HEK293 (cell line): Measurements from ENCODE around the gene STRN3.

Experiments used
- CTCF ChIA-PET: fragments of 350-600 bp; formaldehyde crosslinking; extraction: SDS; loops from one replicate; lab custom pipeline; 2021; ENCODE audit warnings: antibody characterized with exemption; lab: Yijun Ruan, JAX
- POLR2A ChIA-PET: fragments of 300-600 bp; formaldehyde crosslinking; extraction: SDS; loops from one replicate; lab custom pipeline; 2020; ENCODE audit warnings: antibody characterized with exemption, inconsistent platforms; lab: Yijun Ruan, JAX
- H3K27ac ChIP-seq: fragments of 200-500 bp; sonication (Bioruptor generic); 2 replicates; pipeline ENCODE4 v1.5.1; 2014; ENCODE audit warnings: low read depth, low read length, control low read depth, inconsistent platforms; ENCODE audit errors: extremely low read depth
- H3K36me3 ChIP-seq, 2 experiments: fragments of 200-500 bp in 1 of 2; sonication (Bioruptor generic) in 1 of 2; 1 replicate in 1 of 2; 2 replicates in 1 of 2; pipeline ENCODE4 v1.5.1; 2014 to 2017; ENCODE audit warnings: inconsistent platforms in 2 of 2, low read length in 2 of 2; ENCODE audit not compliant: control insufficient read depth in 2 of 2, insufficient read depth in 1 of 2
- H3K4me1 ChIP-seq: fragments of 200-500 bp; sonication (Bioruptor generic); 2 replicates; pipeline ENCODE4 v1.5.1; 2014; ENCODE audit warnings: mild to moderate bottlenecking, low read length, inconsistent platforms; ENCODE audit not compliant: control insufficient read depth, insufficient read depth
- H3K4me3 ChIP-seq: 2 replicates; pipeline ENCODE4 v1.5.1; 2011; ENCODE audit warnings: low read depth, mild to moderate bottlenecking, control low read depth, low read length, moderate library complexity
- H3K9me3 ChIP-seq: fragments of 200-500 bp; sonication (Bioruptor generic); 2 replicates; pipeline ENCODE4 v1.5.1; 2014; ENCODE audit warnings: low read depth, low read length, inconsistent platforms; ENCODE audit not compliant: control insufficient read depth, insufficient read depth
- ELK4 ChIP-seq: IDR thresholded peaks from 2 replicates; pipeline ENCODE4 v1.6.1; 2011; ENCODE audit warnings: mild to moderate bottlenecking, low read depth, low read length, borderline replicate concordance
- HIC1 ChIP-seq: fragments of 450-650 bp; formaldehyde crosslinking; IDR thresholded peaks from 2 replicates; pipeline ENCODE4 v1.5.1; 2016; ENCODE audit warnings: missing biosample characterization, missing genetic modification characterization
- HOXD13 ChIP-seq: sonication (generic); formaldehyde crosslinking; IDR thresholded peaks from 2 replicates; pipeline ENCODE4 v1.8.0; 2022; ENCODE audit warnings: missing genetic modification reagents, borderline replicate concordance
- KLF1 ChIP-seq: fragments of 450-650 bp; formaldehyde crosslinking; IDR thresholded peaks from 2 replicates; pipeline ENCODE4 v1.5.1; 2016; ENCODE audit warnings: missing biosample characterization, missing genetic modification characterization
- MZF1 ChIP-seq: fragments of 450-650 bp; formaldehyde crosslinking; IDR thresholded peaks from 2 replicates; pipeline ENCODE4 v1.5.1; 2017; ENCODE audit warnings: missing biosample characterization, missing genetic modification characterization, borderline replicate concordance
- SP2 ChIP-seq: fragments of 450-650 bp; formaldehyde crosslinking; IDR thresholded peaks from 2 replicates; pipeline ENCODE4 v1.5.1; 2016; ENCODE audit warnings: missing biosample characterization, missing genetic modification characterization
- ZBTB8A ChIP-seq: fragments of 450-650 bp; formaldehyde crosslinking; IDR thresholded peaks from 2 replicates; pipeline ENCODE4 v1.5.1; 2016; ENCODE audit warnings: missing biosample characterization, missing genetic modification characterization
- ZNF121 ChIP-seq: fragments of 450-650 bp; formaldehyde crosslinking; IDR thresholded peaks from 2 replicates; pipeline ENCODE4 v1.5.1; 2016; ENCODE audit warnings: missing biosample characterization, missing genetic modification characterization
- ZNF157 ChIP-seq: fragments of 450-650 bp; formaldehyde crosslinking; IDR thresholded peaks from 2 replicates; pipeline ENCODE4 v1.5.1; 2016; ENCODE audit warnings: missing biosample characterization, missing genetic modification characterization
- ZNF174 ChIP-seq: fragments of 450-650 bp; formaldehyde crosslinking; IDR thresholded peaks from 2 replicates; pipeline ENCODE4 v1.5.0; 2017; ENCODE audit warnings: missing biosample characterization, mild to moderate bottlenecking, missing genetic modification characterization
- ZNF18 ChIP-seq: fragments of 450-650 bp; formaldehyde crosslinking; IDR thresholded peaks from 2 replicates; pipeline ENCODE4 v1.5.1; 2016; ENCODE audit warnings: missing biosample characterization, missing genetic modification characterization
- ZNF214 ChIP-seq: fragments of 450-650 bp; formaldehyde crosslinking; IDR thresholded peaks from 2 replicates; pipeline ENCODE4 v1.5.1; 2017; ENCODE audit warnings: missing biosample characterization, mild to moderate bottlenecking, missing genetic modification characterization, borderline replicate concordance
- ZNF354C ChIP-seq: fragments of 450-650 bp; formaldehyde crosslinking; IDR thresholded peaks from 2 replicates; pipeline ENCODE4 v1.5.1; 2016; ENCODE audit warnings: missing biosample characterization, missing genetic modification characterization, low read depth, borderline replicate concordance
- ZNF426 ChIP-seq: fragments of 450-650 bp; formaldehyde crosslinking; IDR thresholded peaks from 2 replicates; pipeline ENCODE4 v1.5.1; 2017; ENCODE audit warnings: missing biosample characterization, missing genetic modification characterization, mild to moderate bottlenecking, inconsistent platforms, moderate library complexity
- ZNF514 ChIP-seq: fragments of 450-650 bp; formaldehyde crosslinking; IDR thresholded peaks from 2 replicates; pipeline ENCODE4 v1.5.1; 2016; ENCODE audit warnings: missing biosample characterization, missing genetic modification characterization
- ZNF529 ChIP-seq: fragments of 450-650 bp; formaldehyde crosslinking; IDR thresholded peaks from 2 replicates; pipeline ENCODE4 v1.5.1; 2017; ENCODE audit warnings: missing genetic modification characterization, missing biosample characterization; ENCODE audit not compliant: insufficient replicate concordance
- ZNF585B ChIP-seq: fragments of 450-650 bp; formaldehyde crosslinking; IDR thresholded peaks from 2 replicates; pipeline ENCODE4 v1.5.1; 2016; ENCODE audit warnings: missing biosample characterization, missing genetic modification characterization
- ZNF629 ChIP-seq: fragments of 450-650 bp; formaldehyde crosslinking; IDR thresholded peaks from 2 replicates; pipeline ENCODE4 v1.5.1; 2017; ENCODE audit warnings: missing biosample characterization, missing genetic modification characterization
- ZNF660 ChIP-seq: fragments of 450-650 bp; IDR thresholded peaks from 2 replicates; pipeline ENCODE4 v1.5.1; 2018; ENCODE audit warnings: missing biosample characterization, mild to moderate bottlenecking, missing genetic modification characterization
- ZNF747 ChIP-seq: fragments of 450-650 bp; formaldehyde crosslinking; IDR thresholded peaks from 2 replicates; pipeline ENCODE4 v1.5.1; 2016; ENCODE audit warnings: missing biosample characterization, missing genetic modification characterization
- ZNF785 ChIP-seq: fragments of 450-650 bp; formaldehyde crosslinking; IDR thresholded peaks from 2 replicates; pipeline ENCODE4 v1.5.1; 2016; ENCODE audit warnings: missing biosample characterization, missing genetic modification characterization
- ZNF791 ChIP-seq: fragments of 450-650 bp; formaldehyde crosslinking; IDR thresholded peaks from 2 replicates; pipeline ENCODE4 v1.5.1; 2016; ENCODE audit warnings: missing biosample characterization, missing genetic modification characterization
- ZNF843 ChIP-seq: fragments of 450-650 bp; formaldehyde crosslinking; IDR thresholded peaks from 2 replicates; pipeline ENCODE4 v1.5.1; 2016; ENCODE audit warnings: missing biosample characterization, missing genetic modification characterization
- TF ChIP-seq, protein P1 (sequence below): fragments of 450-650 bp; formaldehyde crosslinking; IDR thresholded peaks from 2 replicates; pipeline ENCODE4 v1.5.1; 2016; ENCODE audit warnings: missing biosample characterization, missing genetic modification characterization, low read depth
- TF ChIP-seq, protein P2 (sequence below): fragments of 450-650 bp; formaldehyde crosslinking; IDR thresholded peaks from 2 replicates; pipeline ENCODE4 v1.5.1; 2016; ENCODE audit warnings: missing biosample characterization, missing genetic modification characterization

The STRN3 gene

DNA sequence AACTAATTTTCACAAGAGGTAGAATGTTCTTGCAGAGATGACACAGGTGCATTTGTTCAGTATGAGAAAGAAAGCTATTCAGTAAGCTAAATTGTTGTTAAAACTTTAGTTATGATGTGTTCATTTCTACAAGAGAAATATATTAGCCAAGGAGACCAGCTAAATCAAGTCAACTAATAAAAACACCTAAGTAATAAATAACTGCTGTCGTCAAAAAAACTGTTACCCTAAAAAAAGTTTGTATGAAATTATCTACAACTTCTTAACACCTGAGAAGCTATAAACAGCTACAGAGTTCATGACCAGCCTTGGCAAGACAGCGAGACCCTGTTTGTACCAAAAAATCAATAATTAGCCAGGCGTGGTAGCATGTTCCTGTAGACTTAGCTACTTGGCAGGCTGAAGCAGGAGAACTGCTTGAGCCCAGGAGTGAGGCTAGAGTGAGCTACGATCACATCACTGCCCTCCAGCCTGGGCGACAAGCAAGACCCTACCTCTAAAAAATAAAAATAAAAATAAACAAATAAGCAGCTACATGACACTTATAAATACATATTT is 68.3 kb downstream of the STRN3 start:
- no peak overlapping the region for H3K4me3 ChIP-seq
- no peaks in the 10 kb centered on the region for H3K9me3 ChIP-seq
- POLR2A ChIA-PET, result interaction anchor here (1.0 kb wide), 1 partner anchor 68 kb away, joined by 3 read pairs; the partner anchor contains the start of gene STRN3
- CTCF ChIA-PET, result interaction anchor here (0.5 kb wide), 1 partner anchor 29 kb away, joined by 4 read pairs; no protein-coding TSS in a partner anchor
- no peak for TF ChIP-seq ZNF843
- TF ChIP-seq ZNF629 (tag by site-specific recombination), result no peak
- TF ChIP-seq ZNF354C (tag by site-specific recombination), result no peak
- TF ChIP-seq KLF1, result no peak
- TF ChIP-seq ZNF747 (tag by site-specific recombination), result no peak
- no peak for TF ChIP-seq HIC1 (tag by site-specific recombination)
- TF ChIP-seq HOXD13 (CRISPR knock-in tag), result no peak
- no peak for TF ChIP-seq ZNF529 (tag by site-specific recombination)
- TF ChIP-seq ZNF157 (tag by site-specific recombination), result no peak
- TF ChIP-seq ZNF514 (tag by site-specific recombination), result no peak
- TF ChIP-seq ZBTB8A (tag by site-specific recombination), result no peak
- TF ChIP-seq ZNF174, result no peak
- no peak for TF ChIP-seq ZNF785
- TF ChIP-seq, protein P1, sequence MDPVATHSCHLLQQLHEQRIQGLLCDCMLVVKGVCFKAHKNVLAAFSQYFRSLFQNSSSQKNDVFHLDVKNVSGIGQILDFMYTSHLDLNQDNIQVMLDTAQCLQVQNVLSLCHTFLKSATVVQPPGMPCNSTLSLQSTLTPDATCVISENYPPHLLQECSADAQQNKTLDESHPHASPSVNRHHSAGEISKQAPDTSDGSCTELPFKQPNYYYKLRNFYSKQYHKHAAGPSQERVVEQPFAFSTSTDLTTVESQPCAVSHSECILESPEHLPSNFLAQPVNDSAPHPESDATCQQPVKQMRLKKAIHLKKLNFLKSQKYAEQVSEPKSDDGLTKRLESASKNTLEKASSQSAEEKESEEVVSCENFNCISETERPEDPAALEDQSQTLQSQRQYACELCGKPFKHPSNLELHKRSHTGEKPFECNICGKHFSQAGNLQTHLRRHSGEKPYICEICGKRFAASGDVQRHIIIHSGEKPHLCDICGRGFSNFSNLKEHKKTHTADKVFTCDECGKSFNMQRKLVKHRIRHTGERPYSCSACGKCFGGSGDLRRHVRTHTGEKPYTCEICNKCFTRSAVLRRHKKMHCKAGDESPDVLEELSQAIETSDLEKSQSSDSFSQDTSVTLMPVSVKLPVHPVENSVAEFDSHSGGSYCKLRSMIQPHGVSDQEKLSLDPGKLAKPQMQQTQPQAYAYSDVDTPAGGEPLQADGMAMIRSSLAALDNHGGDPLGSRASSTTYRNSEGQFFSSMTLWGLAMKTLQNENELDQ (tag by site-specific recombination), result no peak
- no peak for TF ChIP-seq ZNF121
- no peak for TF ChIP-seq ZNF660 (tag by site-specific recombination)
- peaks cover 10% of the 10 kb centered on the region; the same call in 1 of the 2 replicates for H3K4me1 ChIP-seq
- H3K27ac ChIP-seq, result no peak overlapping the region
- peaks cover 21 to 22% of the 10 kb centered on the region in 2 experiments for H3K36me3 ChIP-seq

GRCh38 chr14:30949651-30950050 is 76.5 kb downstream of the STRN3 start:
- Histone ChIP-seq H3K36me3 (peaks cover 53 to 71% of the 10 kb centered on the region in 2 experiments), H3K27ac (no peak overlapping the region), H3K4me1 (peaks cover 3% of the 10 kb centered on the region; the same call in 1 of the 2 replicates), H3K9me3 (no peaks in the 10 kb centered on the region), H3K4me3 (no peak overlapping the region)
- ChIA-PET POLR2A (no interaction called here), CTCF (no interaction called here)
- no peak for TF ChIP-seq ZNF791 (tag by site-specific recombination)
- no peak for TF ChIP-seq ZNF585B (tag by site-specific recombination)
- no peak for TF ChIP-seq SP2 (tag by site-specific recombination)
- TF ChIP-seq, protein P2, sequence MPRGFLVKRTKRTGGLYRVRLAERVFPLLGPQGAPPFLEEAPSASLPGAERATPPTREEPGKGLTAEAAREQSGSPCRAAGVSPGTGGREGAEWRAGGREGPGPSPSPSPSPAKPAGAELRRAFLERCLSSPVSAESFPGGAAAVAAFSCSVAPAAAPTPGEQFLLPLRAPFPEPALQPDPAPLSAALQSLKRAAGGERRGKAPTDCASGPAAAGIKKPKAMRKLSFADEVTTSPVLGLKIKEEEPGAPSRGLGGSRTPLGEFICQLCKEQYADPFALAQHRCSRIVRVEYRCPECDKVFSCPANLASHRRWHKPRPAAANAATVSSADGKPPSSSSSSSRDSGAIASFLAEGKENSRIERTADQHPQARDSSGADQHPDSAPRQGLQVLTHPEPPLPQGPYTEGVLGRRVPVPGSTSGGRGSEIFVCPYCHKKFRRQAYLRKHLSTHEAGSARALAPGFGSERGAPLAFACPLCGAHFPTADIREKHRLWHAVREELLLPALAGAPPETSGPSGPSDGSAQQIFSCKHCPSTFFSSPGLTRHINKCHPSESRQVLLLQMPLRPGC, result no peak
- no peak for TF ChIP-seq ZNF214
- no peak for TF ChIP-seq ZNF426 (tag by site-specific recombination)
- TF ChIP-seq ZNF18 (tag by site-specific recombination), result no peak
- no peak for TF ChIP-seq MZF1 (tag by site-specific recombination)
- no peak for TF ChIP-seq HIC1 (tag by site-specific recombination)
- no peak for TF ChIP-seq ELK4
